Measurements from ENCODE around the gene SEPHS1. TPM values are rescaled to one million over a fixed set of nuclear protein-coding genes. Genes with fewer than 3 reads are reported as not detected.

The SEPHS1 gene
- total and polyA plus RNA-seq, 2 of the 8 experiments (the other 6 are each of a cell fraction or from before 2014, with no cell fraction given) = 270 to 683 TPM

DNA sequence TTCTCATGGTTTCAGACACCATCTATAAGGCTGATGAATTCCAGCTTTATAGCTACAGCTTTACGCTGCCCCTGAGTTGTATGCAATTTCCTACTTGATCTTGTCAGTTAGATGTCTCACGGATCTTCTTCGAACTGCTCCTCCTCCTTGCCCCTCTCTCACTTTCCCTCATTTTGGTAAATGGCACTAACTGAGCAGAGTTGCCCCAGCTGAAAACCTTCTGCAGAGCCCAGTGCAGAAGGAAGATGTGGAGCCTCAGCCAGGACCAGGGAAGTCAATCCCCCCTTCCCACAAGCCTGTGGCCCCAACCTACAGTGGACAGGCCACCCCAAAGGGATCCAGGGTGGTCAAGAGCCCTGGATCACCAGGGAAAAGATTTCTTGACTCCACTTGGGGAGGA is 49.0 kb upstream of the SEPHS1 start (continued):
- TF ChIP-seq CHD7 (IDR thresholded peaks at IDR 0.05; ENCODE audit: insufficient replicate concordance, low read length) (no peak), TEAD4 (IDR thresholded peaks at IDR 0.05; ENCODE audit: low read depth, low read length) (no peak)

Measured in H1 (cell line).